HL-60 (cell line): ENCODE measurements around the gene ADAMTSL5.

Experiments
- DNase-seq, 2 experiments: peaks; one replicate each; pipeline ENCODE4 v3.0.0-alpha.2; 2010 to 2020; ENCODE audit warnings: low read depth in 1 of 2, low spot score in 1 of 2
- H3K27ac ChIP-seq: fragments of 250-450 bp; sonication (Bioruptor Pico); replicated peaks from 2 replicates; pipeline ENCODE4 v1.5.1; 2020; ENCODE audit warnings: mild to moderate bottlenecking, moderate library complexity
- H3K27me3 ChIP-seq: fragments of 250-450 bp; sonication (Bioruptor Pico); 2 replicates; pipeline ENCODE4 v1.5.1; 2021; ENCODE audit warnings: mild to moderate bottlenecking, moderate library complexity; ENCODE audit not compliant: insufficient read depth, poor library complexity, severe bottlenecking
- H3K4me3 ChIP-seq: replicated peaks from 2 replicates; pipeline ENCODE4 v1.5.1; 2011; ENCODE audit warnings: mild to moderate bottlenecking, control low read depth, low read length; ENCODE audit not compliant: insufficient read depth
- GABPA ChIP-seq: IDR thresholded peaks from 2 replicates; pipeline ENCODE4 v1.6.1; 2012; ENCODE audit warnings: low read depth
- POLR2AphosphoS5 ChIP-seq: IDR thresholded peaks from 2 replicates; pipeline ENCODE4 v1.6.1; 2012; ENCODE audit warnings: low read depth
- SPI1 ChIP-seq: IDR thresholded peaks from 2 replicates; pipeline ENCODE4 v1.6.1; 2012; ENCODE audit warnings: low read depth, mild to moderate bottlenecking, borderline replicate concordance
- TF ChIP-seq, protein P1 (sequence below): IDR thresholded peaks from 2 replicates; pipeline ENCODE4 v1.6.1; 2012; ENCODE audit warnings: low read depth; ENCODE audit not compliant: insufficient replicate concordance
- TF ChIP-seq, protein P2 (sequence below): IDR thresholded peaks from one replicate; pipeline ENCODE4 v1.5.1; 2011; ENCODE audit warnings: low read length, control low read depth, inconsistent platforms; ENCODE audit not compliant: insufficient read depth

The ADAMTSL5 gene

DNA sequence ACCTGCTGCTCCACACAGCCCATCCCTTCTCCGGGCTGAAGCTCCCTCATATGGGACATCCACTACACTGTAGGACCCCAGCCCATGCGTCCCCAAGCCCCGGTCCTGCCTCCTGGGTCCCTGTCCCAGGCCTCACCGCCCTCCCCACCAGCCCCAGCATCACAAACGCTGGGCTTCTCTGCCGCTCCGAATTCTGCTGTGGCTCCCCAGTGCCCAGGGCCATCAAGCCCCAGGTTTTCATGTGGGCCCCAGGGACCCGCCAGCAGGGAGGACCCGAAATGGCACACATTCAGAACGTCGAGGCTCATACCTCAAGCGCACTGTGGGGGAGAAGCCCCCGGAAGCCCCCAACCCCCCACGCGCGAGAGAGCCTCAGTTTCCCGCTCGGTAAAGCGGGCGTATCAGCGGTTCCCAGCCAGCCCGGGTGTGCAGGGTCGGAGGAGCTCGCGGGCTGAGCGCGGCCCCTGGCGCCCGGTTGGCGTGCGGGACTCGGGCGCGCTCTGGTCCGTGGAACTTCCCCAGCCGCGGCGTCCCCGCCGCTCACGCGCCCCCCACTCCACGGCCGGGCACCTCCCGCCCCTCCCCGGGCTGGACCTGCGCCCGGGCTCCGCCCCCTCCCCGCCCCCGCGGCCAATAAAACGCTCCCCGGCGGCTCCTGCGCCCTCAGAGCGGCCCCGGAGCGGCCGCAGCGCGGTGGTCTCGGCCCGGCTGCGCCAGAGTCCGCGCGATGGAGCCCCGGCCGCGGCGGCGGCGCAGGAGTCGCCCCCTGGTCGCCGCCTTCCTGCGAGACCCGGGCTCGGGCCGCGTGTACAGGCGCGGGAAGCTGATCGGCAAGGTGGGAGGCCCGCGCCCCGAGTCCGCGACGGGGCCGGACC is 10.8 kb upstream of the ADAMTSL5 start, which contains the start of gene PLK5:
TSS of gene PLK5 (plus strand) at position 666 of the 875 bp plus-strand sequence. CDS start 2,920 bp downstream, outside the sequence.
- peaks cover 22% of the 10 kb centered on the region for H3K27me3 ChIP-seq
- TF ChIP-seq, protein P1, sequence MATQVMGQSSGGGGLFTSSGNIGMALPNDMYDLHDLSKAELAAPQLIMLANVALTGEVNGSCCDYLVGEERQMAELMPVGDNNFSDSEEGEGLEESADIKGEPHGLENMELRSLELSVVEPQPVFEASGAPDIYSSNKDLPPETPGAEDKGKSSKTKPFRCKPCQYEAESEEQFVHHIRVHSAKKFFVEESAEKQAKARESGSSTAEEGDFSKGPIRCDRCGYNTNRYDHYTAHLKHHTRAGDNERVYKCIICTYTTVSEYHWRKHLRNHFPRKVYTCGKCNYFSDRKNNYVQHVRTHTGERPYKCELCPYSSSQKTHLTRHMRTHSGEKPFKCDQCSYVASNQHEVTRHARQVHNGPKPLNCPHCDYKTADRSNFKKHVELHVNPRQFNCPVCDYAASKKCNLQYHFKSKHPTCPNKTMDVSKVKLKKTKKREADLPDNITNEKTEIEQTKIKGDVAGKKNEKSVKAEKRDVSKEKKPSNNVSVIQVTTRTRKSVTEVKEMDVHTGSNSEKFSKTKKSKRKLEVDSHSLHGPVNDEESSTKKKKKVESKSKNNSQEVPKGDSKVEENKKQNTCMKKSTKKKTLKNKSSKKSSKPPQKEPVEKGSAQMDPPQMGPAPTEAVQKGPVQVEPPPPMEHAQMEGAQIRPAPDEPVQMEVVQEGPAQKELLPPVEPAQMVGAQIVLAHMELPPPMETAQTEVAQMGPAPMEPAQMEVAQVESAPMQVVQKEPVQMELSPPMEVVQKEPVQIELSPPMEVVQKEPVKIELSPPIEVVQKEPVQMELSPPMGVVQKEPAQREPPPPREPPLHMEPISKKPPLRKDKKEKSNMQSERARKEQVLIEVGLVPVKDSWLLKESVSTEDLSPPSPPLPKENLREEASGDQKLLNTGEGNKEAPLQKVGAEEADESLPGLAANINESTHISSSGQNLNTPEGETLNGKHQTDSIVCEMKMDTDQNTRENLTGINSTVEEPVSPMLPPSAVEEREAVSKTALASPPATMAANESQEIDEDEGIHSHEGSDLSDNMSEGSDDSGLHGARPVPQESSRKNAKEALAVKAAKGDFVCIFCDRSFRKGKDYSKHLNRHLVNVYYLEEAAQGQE: no peak
- TF ChIP-seq POLR2AphosphoS5 (no peak), SPI1 (no peak)
- no peak within 1 kb of the TSS for H3K4me3 ChIP-seq

GRCh38 chr19:1522838-1523237 is 10.0 kb upstream of the ADAMTSL5 start:
- peaks cover 22% of the 10 kb centered on the region for H3K27me3 ChIP-seq
- no peak overlapping the region for H3K27ac ChIP-seq
- TF ChIP-seq, protein P1: no peak
- TF ChIP-seq POLR2AphosphoS5 (no peak), GABPA (no peak), SPI1 (no peak)
- TF ChIP-seq, protein P2, sequence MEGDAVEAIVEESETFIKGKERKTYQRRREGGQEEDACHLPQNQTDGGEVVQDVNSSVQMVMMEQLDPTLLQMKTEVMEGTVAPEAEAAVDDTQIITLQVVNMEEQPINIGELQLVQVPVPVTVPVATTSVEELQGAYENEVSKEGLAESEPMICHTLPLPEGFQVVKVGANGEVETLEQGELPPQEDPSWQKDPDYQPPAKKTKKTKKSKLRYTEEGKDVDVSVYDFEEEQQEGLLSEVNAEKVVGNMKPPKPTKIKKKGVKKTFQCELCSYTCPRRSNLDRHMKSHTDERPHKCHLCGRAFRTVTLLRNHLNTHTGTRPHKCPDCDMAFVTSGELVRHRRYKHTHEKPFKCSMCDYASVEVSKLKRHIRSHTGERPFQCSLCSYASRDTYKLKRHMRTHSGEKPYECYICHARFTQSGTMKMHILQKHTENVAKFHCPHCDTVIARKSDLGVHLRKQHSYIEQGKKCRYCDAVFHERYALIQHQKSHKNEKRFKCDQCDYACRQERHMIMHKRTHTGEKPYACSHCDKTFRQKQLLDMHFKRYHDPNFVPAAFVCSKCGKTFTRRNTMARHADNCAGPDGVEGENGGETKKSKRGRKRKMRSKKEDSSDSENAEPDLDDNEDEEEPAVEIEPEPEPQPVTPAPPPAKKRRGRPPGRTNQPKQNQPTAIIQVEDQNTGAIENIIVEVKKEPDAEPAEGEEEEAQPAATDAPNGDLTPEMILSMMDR: no peak
- H3K4me3 ChIP-seq: no peak overlapping the region
- no peak for DNase-seq

More for the DNA sequence above, 10.8 kb upstream of the ADAMTSL5 start, which contains the start of gene PLK5:
- H3K27ac ChIP-seq: no peak within 1 kb of the TSS
- no peak for DNase-seq

- no peak for DNase-seq
- Histone ChIP-seq H3K27ac (no peak overlapping the region), H3K27me3 (peaks cover 22% of the 10 kb centered on the region), H3K4me3 (no peak overlapping the region)
- TF ChIP-seq GABPA (no peak), POLR2AphosphoS5 (no peak), SPI1 (no peak)
- TF ChIP-seq, protein P1: no peak
- TF ChIP-seq, protein P2: no peak
Observed at GRCh38 chr19:1522061-1522460, 9.2 kb upstream of the ADAMTSL5 start.
